HUES6 (cell line): ENCODE data around the gene STMN1.
"Not testable (repeated sequence)": the region's sequence is repeated elsewhere in the genome, so short reads cannot be mapped to it uniquely, and the experiment has no call there.

ENCODE experiments used
- H3K27ac ChIP-seq: 2 replicates; pipeline ENCODE4 v1.7.0; 2013; ENCODE audit warnings: low read depth, mild to moderate bottlenecking, low read length, inconsistent platforms
- H3K27me3 ChIP-seq: 2 replicates; pipeline ENCODE4 v1.6.1; 2013; ENCODE audit warnings: low read length; ENCODE audit not compliant: control insufficient read depth, insufficient read depth
- H3K36me3 ChIP-seq: 2 replicates; pipeline ENCODE4 v1.6.1; 2013; ENCODE audit warnings: low read length; ENCODE audit not compliant: control insufficient read depth, insufficient read depth
- H3K4me1 ChIP-seq: 2 replicates; pipeline ENCODE4 v1.6.1; 2013; ENCODE audit warnings: low read length; ENCODE audit not compliant: control insufficient read depth, insufficient read depth
- H3K4me3 ChIP-seq: 2 replicates; pipeline ENCODE4 v1.5.1; 2013; ENCODE audit warnings: low read depth, low read length
- H3K9ac ChIP-seq: one replicate; pipeline ENCODE4 v1.6.1; 2013; ENCODE audit warnings: mild to moderate bottlenecking, low read length
- H3K9me3 ChIP-seq: 2 replicates; pipeline ENCODE4 v1.6.1; 2013; ENCODE audit warnings: low read depth, low read length; ENCODE audit not compliant: control insufficient read depth, insufficient read depth

STMN1 gene

DNA sequence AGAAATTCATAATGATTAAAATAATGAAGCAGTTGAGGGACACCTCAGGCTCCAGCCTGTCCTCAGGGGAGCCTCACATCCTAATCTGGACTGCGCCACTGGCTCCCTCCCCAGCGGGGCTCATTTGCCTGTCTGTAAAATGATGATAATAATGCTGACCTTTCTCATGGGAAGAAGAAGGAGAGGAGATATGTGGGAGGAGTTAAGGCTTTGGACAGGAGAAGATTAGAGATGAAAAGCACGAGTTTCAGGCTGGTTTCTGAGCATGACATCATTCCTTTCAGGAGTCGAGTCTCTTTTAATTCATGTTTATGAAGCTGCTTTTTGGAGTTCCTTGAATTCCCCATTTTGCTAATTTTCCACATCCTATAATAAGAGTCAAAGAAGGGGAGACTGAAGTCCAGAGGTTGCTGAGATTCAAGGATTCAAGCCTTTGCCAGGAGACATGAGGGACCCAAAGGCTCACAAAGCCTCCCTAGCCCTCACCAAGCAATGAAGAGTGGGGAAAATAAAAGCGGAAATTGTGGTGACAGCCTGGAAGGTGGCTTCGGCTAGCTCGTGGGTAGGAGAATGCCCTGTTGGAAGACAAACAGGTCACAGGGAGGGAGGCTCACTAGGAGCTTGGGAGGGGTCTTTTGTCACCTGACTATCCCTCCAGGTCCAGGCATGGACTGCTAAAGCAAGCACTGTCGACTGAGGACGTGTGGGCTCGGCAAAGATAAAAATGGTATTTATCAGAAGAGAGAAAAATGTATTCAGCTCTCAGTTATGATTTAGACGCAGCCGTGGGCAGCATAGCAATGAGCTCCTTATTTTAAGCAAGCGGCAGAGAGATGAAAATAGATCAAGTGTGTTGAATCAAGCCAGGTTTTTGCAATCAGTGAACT lies 27.5 kb upstream of the STMN1 start:
- Histone ChIP-seq H3K27ac (no peak overlapping the region), H3K27me3 (no peaks in the 10 kb centered on the region), H3K4me1 (no peaks in the 10 kb centered on the region; the same call in 1 of the 2 replicates), H3K9ac (no peak overlapping the region), H3K36me3 (no peaks in the 10 kb centered on the region), H3K9me3 (no peaks in the 10 kb centered on the region), H3K4me3 (no peak overlapping the region)

DNA sequence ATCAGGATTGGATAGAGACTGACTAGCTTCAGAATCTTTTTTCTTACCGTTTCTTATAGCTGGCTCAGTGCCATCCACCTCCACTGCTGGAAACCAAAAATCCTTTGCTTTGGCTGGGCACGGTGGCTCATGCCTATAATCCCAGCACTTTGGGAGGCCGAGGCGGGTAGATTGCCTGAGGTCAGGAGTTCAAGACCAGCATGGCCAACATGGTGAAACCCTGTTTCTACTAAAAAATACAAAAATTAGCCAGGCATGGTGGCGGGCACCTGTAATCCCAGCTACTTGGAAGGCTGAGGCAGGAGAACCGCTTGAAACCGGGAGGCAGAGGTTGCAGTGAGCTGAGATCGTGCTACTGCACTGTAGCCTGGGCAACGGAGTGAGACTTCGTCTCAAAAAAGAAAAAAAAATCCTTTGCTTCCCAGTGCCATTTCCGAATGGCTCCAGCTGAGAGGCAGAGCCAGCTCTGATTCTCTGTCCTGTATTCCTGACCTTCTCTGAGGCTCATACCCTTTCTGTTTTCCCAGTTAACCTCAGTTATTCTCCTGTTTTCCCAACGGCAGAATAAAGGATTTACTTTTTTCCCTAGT lies 26.7 kb upstream of the STMN1 start:
- not testable (repeated sequence) for H3K4me1 ChIP-seq, H3K9me3 ChIP-seq, H3K36me3 ChIP-seq, H3K27ac ChIP-seq, H3K4me3 ChIP-seq, H3K27me3 ChIP-seq, H3K9ac ChIP-seq

DNA sequence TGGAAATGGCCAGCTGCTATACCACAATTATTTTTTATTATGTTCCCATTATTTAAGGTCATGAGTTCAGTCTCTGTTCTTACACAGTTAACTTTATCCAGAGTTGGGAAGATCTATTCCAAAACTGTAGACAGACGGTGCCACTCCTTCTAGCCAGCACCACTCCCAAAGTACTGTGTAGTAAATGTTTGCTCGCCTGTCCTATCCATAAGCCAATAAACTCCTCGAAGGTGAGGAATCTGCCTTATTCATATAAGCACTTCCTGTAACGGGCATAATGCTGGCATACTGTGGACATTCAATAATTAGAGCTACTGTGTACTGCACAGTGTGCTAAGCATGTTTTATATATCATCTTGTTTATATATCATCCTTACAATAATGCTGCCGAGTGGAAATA lies 26.1 kb upstream of the STMN1 start:
- Histone ChIP-seq H3K9me3 (no peaks in the 10 kb centered on the region), H3K4me1 (peaks cover 3% of the 10 kb centered on the region; the same call in 1 of the 2 replicates), H3K4me3 (no peak overlapping the region), H3K27me3 (no peaks in the 10 kb centered on the region), H3K9ac (no peak overlapping the region), H3K27ac (no peak overlapping the region), H3K36me3 (no peaks in the 10 kb centered on the region)

DNA sequence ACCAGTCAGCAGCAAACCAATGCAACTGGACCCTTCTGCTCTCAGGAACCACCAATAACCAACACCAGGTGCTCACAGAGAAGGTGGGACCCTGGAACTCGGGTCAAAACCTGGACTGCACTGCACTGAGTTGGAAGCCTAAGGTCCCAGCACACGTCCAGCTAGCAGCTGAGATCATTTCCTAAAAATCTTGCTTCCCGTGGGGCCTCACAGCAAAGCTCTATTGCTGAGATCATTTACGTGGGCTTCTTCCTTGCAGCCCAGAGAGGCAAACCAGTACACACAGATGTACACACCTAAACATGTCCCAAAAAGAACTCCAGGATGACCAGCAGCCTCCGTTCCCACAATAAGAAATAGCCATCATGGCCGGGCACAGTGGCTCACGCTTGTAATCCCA lies 22.8 kb upstream of the STMN1 start:
- H3K27me3 ChIP-seq = no peaks in the 10 kb centered on the region
- no peak overlapping the region for H3K9ac ChIP-seq
- H3K4me3 ChIP-seq = no peak overlapping the region
- H3K27ac ChIP-seq = no peak overlapping the region
- no peaks in the 10 kb centered on the region for H3K36me3 ChIP-seq
- no peaks in the 10 kb centered on the region for H3K9me3 ChIP-seq
- peaks cover 10% of the 10 kb centered on the region for H3K4me1 ChIP-seq

DNA sequence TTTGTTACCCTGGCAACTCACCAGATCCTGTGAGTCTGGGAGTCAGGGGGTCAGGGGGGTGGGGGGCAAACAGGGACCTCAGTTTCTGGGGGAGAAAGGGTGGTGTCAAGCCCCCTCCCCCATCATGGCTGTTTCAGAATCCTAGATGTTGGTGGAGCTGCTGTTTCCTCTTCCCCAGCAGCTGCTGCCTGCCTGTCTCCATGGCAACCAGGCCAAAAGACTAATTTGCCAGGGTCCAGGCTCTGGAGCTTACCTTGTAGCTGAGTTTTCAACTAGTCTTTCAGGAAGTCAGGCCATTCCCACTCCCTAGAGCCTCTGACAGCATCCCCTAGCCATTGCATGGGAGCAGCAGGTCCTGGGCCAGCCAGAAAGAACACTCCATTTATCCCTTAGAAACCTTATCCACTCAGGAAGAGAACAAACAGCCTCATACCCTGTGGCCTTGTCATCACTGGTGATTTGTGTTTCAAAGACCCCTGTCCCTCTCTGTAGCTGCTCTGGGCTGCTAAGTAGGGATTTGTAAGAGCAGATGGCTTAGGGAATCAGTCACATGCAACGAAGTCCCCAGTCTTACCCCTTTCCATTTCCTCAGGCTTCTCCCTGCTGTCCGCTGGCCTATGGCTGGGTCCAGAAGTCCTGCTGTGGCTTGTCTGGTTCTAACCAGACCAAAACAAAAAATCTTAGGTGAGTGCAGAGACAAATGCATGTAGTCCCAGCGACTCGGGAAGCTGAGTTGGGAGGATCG lies 21.5 kb upstream of the STMN1 start:
- no peak overlapping the region for H3K27ac ChIP-seq

DNA sequence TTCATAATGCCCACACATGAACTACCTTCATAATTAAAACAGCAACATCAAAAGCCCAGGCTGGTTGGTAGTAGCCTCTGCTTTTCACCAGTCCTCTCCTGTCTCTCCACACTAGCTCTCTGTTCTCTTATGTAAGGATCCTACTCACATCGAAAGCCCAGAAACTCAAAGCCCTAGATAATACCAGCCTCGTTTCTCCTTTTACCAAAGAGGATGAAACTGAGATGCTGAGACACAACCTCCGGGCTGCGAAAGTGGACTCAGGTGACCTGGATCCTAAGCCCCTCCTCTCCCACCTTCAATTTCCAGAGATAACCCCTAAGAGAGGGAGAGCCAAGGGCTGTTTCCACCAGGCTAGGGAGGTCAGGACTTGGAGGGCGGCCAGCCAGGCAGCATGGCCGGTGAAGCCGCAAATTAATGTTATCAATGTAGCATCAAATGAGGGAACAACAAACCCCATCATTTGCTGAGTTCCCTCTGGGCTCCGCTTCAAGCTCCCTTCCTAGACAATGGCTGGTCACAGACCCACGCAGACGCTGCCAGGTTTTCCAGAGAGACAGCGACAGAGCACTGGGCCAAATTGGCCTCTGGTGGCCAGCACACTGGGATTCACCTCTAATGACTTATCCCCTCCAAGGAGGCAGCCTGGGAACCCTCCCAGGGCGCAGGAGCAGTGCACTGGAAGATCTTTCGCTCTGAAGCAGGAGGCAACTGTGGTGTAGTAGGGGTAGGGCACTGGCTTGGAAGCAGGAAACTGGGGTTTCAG lies 20.7 kb upstream of the STMN1 start:
- H3K36me3 ChIP-seq = no peaks in the 10 kb centered on the region
- H3K4me3 ChIP-seq = no peak overlapping the region
- H3K27ac ChIP-seq = no peak overlapping the region
- no peaks in the 10 kb centered on the region; the same call in 1 of the 2 replicates for H3K27me3 ChIP-seq
- no peaks in the 10 kb centered on the region for H3K9me3 ChIP-seq
- H3K4me1 ChIP-seq = peaks cover 15% of the 10 kb centered on the region
- no peak overlapping the region for H3K9ac ChIP-seq

More for the DNA sequence above, 21.5 kb upstream of the STMN1 start:
- Histone ChIP-seq H3K9ac (no peak overlapping the region), H3K4me1 (peaks cover 10% of the 10 kb centered on the region), H3K9me3 (no peaks in the 10 kb centered on the region), H3K27me3 (no peaks in the 10 kb centered on the region), H3K4me3 (no peak overlapping the region), H3K36me3 (no peaks in the 10 kb centered on the region)

DNA sequence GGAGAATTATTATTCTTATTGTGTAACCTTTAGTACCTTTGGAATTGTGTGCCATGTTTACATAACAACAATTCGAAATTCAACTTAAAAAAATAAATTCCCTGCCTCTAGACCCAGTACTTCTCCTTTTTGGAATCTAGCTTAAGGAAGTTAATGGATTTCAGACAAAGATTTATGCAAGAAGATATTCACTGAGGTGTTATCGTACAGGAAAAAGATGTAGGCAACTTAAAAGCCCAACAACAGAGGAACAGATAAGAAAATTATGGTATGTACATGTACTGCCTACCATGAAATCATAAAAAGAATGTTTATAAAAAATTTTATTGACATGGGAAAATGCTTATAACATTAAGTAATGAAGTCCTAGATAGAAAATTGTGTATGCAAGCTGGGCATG lies 18.2 kb upstream of the STMN1 start:
- no peak overlapping the region for H3K27ac ChIP-seq
- H3K36me3 ChIP-seq = no peaks in the 10 kb centered on the region
- no peak overlapping the region for H3K4me3 ChIP-seq
- H3K9ac ChIP-seq = no peak overlapping the region
- no peaks in the 10 kb centered on the region for H3K9me3 ChIP-seq
- H3K4me1 ChIP-seq = peaks cover 19% of the 10 kb centered on the region
- no peaks in the 10 kb centered on the region; the same call in 1 of the 2 replicates for H3K27me3 ChIP-seq

DNA sequence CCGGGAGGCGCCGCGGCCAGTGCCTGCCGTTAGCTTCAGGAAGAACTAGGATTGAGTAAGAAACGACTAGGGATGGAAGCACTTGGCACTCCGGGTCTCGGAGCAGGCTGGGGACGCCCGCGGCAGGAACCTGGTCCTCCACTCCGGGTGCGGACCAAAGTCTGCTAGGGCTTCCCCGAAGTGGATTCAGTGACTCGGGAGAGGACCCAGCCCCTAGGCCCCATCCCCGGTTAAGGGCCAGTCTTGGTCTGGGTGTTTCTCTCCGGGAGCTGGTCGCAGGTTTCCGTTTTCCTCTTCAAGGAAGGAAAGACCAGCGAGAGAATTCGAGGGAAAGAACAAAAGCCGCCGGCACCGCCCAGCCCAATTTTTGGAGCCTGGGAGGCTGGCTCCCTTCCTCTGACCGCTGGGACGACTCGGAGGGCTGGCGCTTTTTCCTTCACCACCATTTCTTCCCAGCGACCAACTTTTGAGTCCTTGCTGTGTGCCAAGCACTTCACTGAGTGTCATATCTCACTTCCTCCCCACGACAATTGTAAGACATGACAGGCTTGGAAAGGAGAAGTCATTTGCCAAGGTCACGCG lies 16.8 kb upstream of the STMN1 start:
- Histone ChIP-seq H3K4me1 (peaks cover 23% of the 10 kb centered on the region), H3K9me3 (no peaks in the 10 kb centered on the region), H3K27me3 (no peaks in the 10 kb centered on the region; the same call in 1 of the 2 replicates), H3K9ac (peak overlapping the region; percentile 36), H3K4me3 (peak overlapping the region; percentile 57), H3K27ac (no peak overlapping the region; the same call in 1 of the 2 replicates), H3K36me3 (no peaks in the 10 kb centered on the region)

DNA sequence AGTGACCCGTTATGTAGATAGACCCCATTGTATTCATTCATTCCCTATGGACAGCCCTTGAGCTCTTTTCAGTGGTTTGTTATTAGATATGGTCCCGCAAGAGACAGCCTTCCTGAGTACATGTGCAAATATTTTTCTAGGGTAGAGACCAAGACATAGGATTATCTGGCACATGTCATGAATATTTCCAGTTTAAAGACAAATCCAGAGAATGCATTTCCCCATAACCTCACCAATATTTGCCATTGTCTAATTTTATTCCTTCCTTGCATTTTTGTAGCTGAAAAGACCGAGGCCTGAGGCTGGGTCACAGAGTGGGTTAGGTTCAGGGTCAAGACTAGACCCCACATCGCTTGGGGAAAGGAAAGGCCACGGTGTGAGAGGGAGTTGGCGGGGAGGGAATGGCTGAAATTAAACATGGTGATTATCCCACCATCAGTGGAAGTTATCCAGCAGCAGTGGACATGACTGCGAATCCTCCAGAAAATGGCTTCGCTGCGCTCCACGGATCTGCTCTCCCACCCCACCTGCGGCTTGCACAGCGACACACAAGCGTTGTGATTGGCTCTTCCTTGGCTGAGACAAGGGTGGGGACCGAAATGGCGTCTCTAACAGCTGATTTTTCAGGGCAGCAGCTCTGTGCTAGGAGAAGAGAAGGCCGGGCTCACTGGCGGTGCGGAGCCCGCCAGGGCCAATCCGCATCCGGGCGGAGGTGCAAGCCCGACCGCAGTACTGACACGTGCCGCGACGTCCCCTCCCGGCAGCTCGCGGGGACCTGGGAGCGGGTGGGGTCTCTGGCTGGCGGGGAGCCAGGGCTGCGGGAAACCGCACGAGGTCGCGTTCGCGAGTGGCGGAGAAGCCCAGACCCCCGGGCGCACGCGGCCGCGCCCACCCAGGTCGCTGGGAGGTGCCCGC lies 16.1 kb upstream of the STMN1 start:
- peaks cover 25% of the 10 kb centered on the region for H3K4me1 ChIP-seq
- peak overlapping the region; percentile 36 for H3K9ac ChIP-seq
- peak overlapping the region; percentile 57 for H3K4me3 ChIP-seq
- no peaks in the 10 kb centered on the region; the same call in 1 of the 2 replicates for H3K27me3 ChIP-seq
- no peaks in the 10 kb centered on the region for H3K9me3 ChIP-seq
- no peak overlapping the region; the same call in 1 of the 2 replicates for H3K27ac ChIP-seq
- no peaks in the 10 kb centered on the region for H3K36me3 ChIP-seq
